Fibroblast of villous mesenchyme (primary cell): ENCODE results near the gene PBLD. TPM values are rescaled to one million over a fixed set of nuclear protein-coding genes. Genes with fewer than 3 reads are reported as not detected.
"Not testable (repeated sequence)": the region's sequence is repeated elsewhere in the genome, so short reads cannot be mapped to it uniquely, and the experiment has no call there.

Source experiments
- DNase-seq: peaks from one replicate; pipeline ENCODE4 v3.0.0-alpha.2; 2010; ENCODE audit warnings: low read depth
- H3K4me3 ChIP-seq: 2 replicates; pipeline ENCODE4 v1.5.1; 2011; ENCODE audit warnings: low read depth, mild to moderate bottlenecking, low read length
- CTCF ChIP-seq: IDR thresholded peaks from 2 replicates; pipeline ENCODE4 v1.5.1; 2012; ENCODE audit warnings: low read depth, mild to moderate bottlenecking, low read length; ENCODE audit not compliant: insufficient read depth
- total RNA-seq: library from RNA; depleted of rRNA; stranded (reverse); fragments of >200 nt; gene quantifications from 2 replicates; pipeline ENCODE4 v1.2.3, GENCODE V29; 2012

Gene PBLD
- total RNA-seq, 1 donor: 9.1 TPM

- no peak for DNase-seq
- H3K4me3 ChIP-seq: no peak overlapping the region
- TF ChIP-seq CTCF: no peak
Observed at GRCh38 chr10:68253346-68253745, 79.4 kb downstream of the PBLD start.

- TF ChIP-seq CTCF: no peak
- DNase-seq: no peak
- H3K4me3 ChIP-seq: no peak overlapping the region
Observed at GRCh38 chr10:68251625-68252495, 80.9 kb downstream of the PBLD start.

GRCh38 chr10:68251151-68251550 lies 81.6 kb downstream of the PBLD start:
- no peak for TF ChIP-seq CTCF
- DNase-seq: no peak
- no peak overlapping the region for H3K4me3 ChIP-seq

GRCh38 chr10:68249297-68249696 lies 83.4 kb downstream of the PBLD start:
- no peak for TF ChIP-seq CTCF
- no peak for DNase-seq
- H3K4me3 ChIP-seq: no peak overlapping the region

- no peak for TF ChIP-seq CTCF
- no peak overlapping the region for H3K4me3 ChIP-seq
- DNase-seq: no peak
Observed at GRCh38 chr10:68247931-68248330, 84.8 kb downstream of the PBLD start.

GRCh38 chr10:68246397-68246796 lies 86.3 kb downstream of the PBLD start:
- H3K4me3 ChIP-seq, DNase-seq: not testable (repeated sequence)

- no peak for TF ChIP-seq CTCF
- no peak for DNase-seq
- H3K4me3 ChIP-seq: no peak overlapping the region
Observed at GRCh38 chr10:68242051-68242450, 90.7 kb downstream of the PBLD start.
